Urinary bladder (tissue), 4 donors: ENCODE results near the gene FABP3. TPM values are rescaled to one million over a fixed set of nuclear protein-coding genes. Genes with fewer than 3 reads are reported as not detected.

Experiments
- DNase-seq: peaks from one replicate; pipeline ENCODE4 v3.0.0-alpha.2; 2015; ENCODE audit errors: extremely low spot score
- H3K27ac ChIP-seq: one replicate; pipeline ENCODE4 v1.5.1; 2013; ENCODE audit warnings: low read depth, mild to moderate bottlenecking, moderate library complexity
- H3K36me3 ChIP-seq: one replicate; pipeline ENCODE4 v1.6.1; 2013; ENCODE audit warnings: mild to moderate bottlenecking, moderate library complexity; ENCODE audit not compliant: insufficient read depth
- H3K4me1 ChIP-seq: one replicate; pipeline ENCODE4 v1.6.1; 2013; ENCODE audit warnings: mild to moderate bottlenecking, moderate library complexity; ENCODE audit not compliant: insufficient read depth
- H3K4me3 ChIP-seq: one replicate; pipeline ENCODE4 v1.5.1; 2013; ENCODE audit warnings: low read depth, low read length
- WGBS: extraction: QIAGEN DNeasy Blood & Tissue Kit; methylation state at CpG from one replicate; pipeline ENCODE4 v1.1.7; 2013; 5-methylcytosine and 5-hydroxymethylcytosine counted together
- polyA plus RNA-seq: library from polyadenylated mRNA; stranded (reverse); fragments of 200-250 nt; gene quantifications from one replicate; pipeline ENCODE4 v1.2.3, GENCODE V29; 2013
- total RNA-seq: library from RNA; depleted of rRNA; stranded (reverse); fragments of >200 nt; gene quantifications from one replicate; pipeline ENCODE4 v1.2.3, GENCODE V29; 2014
- donor health status: healthy with polysubstance abuse.
- donor health status: healthy.

FABP3 gene
- total and polyA plus RNA-seq, 2 donors = 12.6 to 42.1 TPM

GRCh38 chr1:31346785-31347184 lies 26.1 kb downstream of the FABP3 start:
- Histone ChIP-seq H3K36me3 (peaks cover 4% of the 10 kb centered on the region), H3K27ac (no peak overlapping the region)
- no peak for DNase-seq

GRCh38 chr1:31345635-31346034 lies 27.2 kb downstream of the FABP3 start:
- WGBS = 86% methylated on average over 2 of the region's 2 CpGs
- no peak overlapping the region for H3K27ac ChIP-seq
- no peaks in the 10 kb centered on the region for H3K4me1 ChIP-seq
- H3K4me3 ChIP-seq = no peak overlapping the region
- DNase-seq = no peak
- peaks cover 2% of the 10 kb centered on the region for H3K36me3 ChIP-seq

More at GRCh38 chr1:31346785-31347184, 26.1 kb downstream of the FABP3 start:
- no peaks in the 10 kb centered on the region for H3K4me1 ChIP-seq
- H3K4me3 ChIP-seq = no peak overlapping the region

- H3K4me3 ChIP-seq = no peak overlapping the region
- DNase-seq = no peak
- no peak overlapping the region for H3K27ac ChIP-seq
- no peaks in the 10 kb centered on the region for H3K4me1 ChIP-seq
- peaks cover 2% of the 10 kb centered on the region for H3K36me3 ChIP-seq
- 93% methylated on average over 1 of the region's 1 CpG for WGBS
Observed at GRCh38 chr1:31344503-31344902, 28.4 kb downstream of the FABP3 start.

GRCh38 chr1:31336687-31337467 lies 36.0 kb downstream of the FABP3 start:
- H3K4me3 ChIP-seq = no peak overlapping the region
- H3K4me1 ChIP-seq = no peaks in the 10 kb centered on the region
- DNase-seq = no peak
- no peak overlapping the region for H3K27ac ChIP-seq
- 69% methylated on average over 10 of the region's 10 CpGs for WGBS
- no peaks in the 10 kb centered on the region for H3K36me3 ChIP-seq

- no peak overlapping the region for H3K4me3 ChIP-seq
- H3K27ac ChIP-seq = no peak overlapping the region
- no peaks in the 10 kb centered on the region for H3K4me1 ChIP-seq
- H3K36me3 ChIP-seq = no peaks in the 10 kb centered on the region
- DNase-seq = no peak
Observed at GRCh38 chr1:31335007-31335406, 37.9 kb downstream of the FABP3 start.

- H3K27ac ChIP-seq = no peak overlapping the region
- WGBS = 79% methylated on average over 3 of the region's 3 CpGs
Observed at GRCh38 chr1:31327381-31327780, 45.5 kb downstream of the FABP3 start.

GRCh38 chr1:31326461-31326860 lies 46.4 kb downstream of the FABP3 start:
- Histone ChIP-seq H3K4me3 (no peak overlapping the region), H3K27ac (no peak overlapping the region), H3K36me3 (peaks cover 2% of the 10 kb centered on the region), H3K4me1 (no peaks in the 10 kb centered on the region)
- 92% methylated on average over 1 of the region's 1 CpG for WGBS
- DNase-seq = no peak

More at GRCh38 chr1:31327381-31327780, 45.5 kb downstream of the FABP3 start:
- peaks cover under 1% of the 10 kb centered on the region for H3K36me3 ChIP-seq
- no peaks in the 10 kb centered on the region for H3K4me1 ChIP-seq
- no peak for DNase-seq
- H3K4me3 ChIP-seq = no peak overlapping the region

GRCh38 chr1:31324992-31325391 lies 47.9 kb downstream of the FABP3 start:
- no peak overlapping the region for H3K27ac ChIP-seq
- WGBS = 94% methylated on average over 3 of the region's 3 CpGs
- H3K4me1 ChIP-seq = no peaks in the 10 kb centered on the region
- no peak for DNase-seq
- H3K4me3 ChIP-seq = no peak overlapping the region
- H3K36me3 ChIP-seq = peaks cover 5% of the 10 kb centered on the region

- Histone ChIP-seq H3K27ac (no peak overlapping the region), H3K36me3 (peaks cover 7% of the 10 kb centered on the region), H3K4me1 (no peaks in the 10 kb centered on the region), H3K4me3 (no peak overlapping the region)
- WGBS = 97% methylated on average over 4 of the region's 4 CpGs
- no peak for DNase-seq
Observed at GRCh38 chr1:31324093-31324492, 48.8 kb downstream of the FABP3 start.

- no peak for DNase-seq
- 78% methylated on average over 1 of the region's 1 CpG for WGBS
- no peaks in the 10 kb centered on the region for H3K4me1 ChIP-seq
- H3K27ac ChIP-seq = no peak overlapping the region
- H3K36me3 ChIP-seq = peaks cover 13% of the 10 kb centered on the region
- H3K4me3 ChIP-seq = no peak overlapping the region
Observed at GRCh38 chr1:31318146-31318545, 54.7 kb downstream of the FABP3 start.

GRCh38 chr1:31315902-31316301 lies 57.0 kb downstream of the FABP3 start:
- 96% methylated on average over 3 of the region's 3 CpGs for WGBS

More at GRCh38 chr1:31315902-31316301, 57.0 kb downstream of the FABP3 start:
- H3K4me3 ChIP-seq = no peak overlapping the region
- peaks cover 10% of the 10 kb centered on the region for H3K36me3 ChIP-seq
- H3K4me1 ChIP-seq = no peaks in the 10 kb centered on the region
- no peak overlapping the region for H3K27ac ChIP-seq
- DNase-seq = no peak

Other genes with a start within 250 kb of the FABP3 start
- gene NKAIN1, start 133.2 kb downstream of the FABP3 start, total RNA-seq = 1.1 TPM
- 0.23 TPM for gene NKAIN1, start 133.2 kb downstream of the FABP3 start, polyA plus RNA-seq
- gene SNRNP40, start 76.3 kb downstream of the FABP3 start, total RNA-seq = 88.4 TPM
- gene SNRNP40, start 76.3 kb downstream of the FABP3 start, polyA plus RNA-seq = 28.7 TPM
- gene ZCCHC17, start 76.0 kb downstream of the FABP3 start, total RNA-seq = 19.2 TPM
- 40.3 TPM for gene ZCCHC17, start 76.0 kb downstream of the FABP3 start, polyA plus RNA-seq
- 8.9 TPM for gene SERINC2, start 40.1 kb upstream of the FABP3 start, total RNA-seq
- 43.3 TPM for gene SERINC2, start 40.1 kb upstream of the FABP3 start, polyA plus RNA-seq
- gene TINAGL1, start 203.4 kb upstream of the FABP3 start, total RNA-seq = 94.1 TPM
- gene TINAGL1, start 203.4 kb upstream of the FABP3 start, polyA plus RNA-seq = 155 TPM
- gene HCRTR1, start 244.6 kb upstream of the FABP3 start, total RNA-seq = 0.21 TPM
- gene HCRTR1, start 244.6 kb upstream of the FABP3 start, polyA plus RNA-seq = 0.09 TPM